ENCODE measurements around the gene RNLS. TPM values are rescaled to one million over a fixed set of nuclear protein-coding genes. Genes with fewer than 3 reads are reported as not detected.

Gene RNLS
- total RNA-seq, 1 experiment from 2014 or later: 11.4 TPM

DNA sequence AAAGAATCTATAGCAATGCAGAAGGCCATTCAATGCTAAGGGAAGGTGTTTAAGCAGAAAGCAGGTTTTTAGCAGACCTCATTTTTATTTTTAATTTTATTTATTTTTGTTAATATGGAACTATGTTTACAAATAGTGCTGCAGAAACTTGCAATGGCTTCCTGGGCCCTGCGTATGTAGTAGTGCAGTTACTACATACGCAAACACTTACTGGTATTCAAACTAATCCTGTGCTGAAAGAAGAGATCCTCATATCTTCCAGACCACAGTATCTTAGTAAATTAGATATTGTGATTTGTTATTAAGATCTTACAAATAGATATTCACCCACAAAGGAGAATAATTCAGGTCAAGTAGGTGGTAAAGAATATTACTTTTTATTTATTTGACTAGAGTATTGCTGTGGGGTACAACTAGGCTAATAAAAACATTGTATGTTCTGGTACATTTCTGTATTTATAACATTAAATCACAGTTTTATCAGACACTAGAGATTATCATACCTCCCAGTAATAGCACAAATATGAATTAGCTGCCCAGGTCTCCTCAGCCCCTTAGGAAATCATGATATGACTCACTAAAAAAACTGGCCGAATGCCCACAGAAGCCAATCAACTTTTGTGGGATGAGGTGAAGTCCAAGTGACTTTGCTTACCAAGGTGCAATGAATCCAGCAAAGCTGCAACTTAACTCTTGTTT is 57.6 kb downstream of the RNLS start:
- Histone ChIP-seq H3K4me3 (ENCODE audit: low read depth in 2 of 2, low read length in 2 of 2) (no peak overlapping the region), H3K27me3 (ENCODE audit: control insufficient read depth, insufficient read depth, low read length) (no peaks in the 10 kb centered on the region), H3K36me3 (ENCODE audit: control insufficient read depth, insufficient read depth, low read length) (no peaks in the 10 kb centered on the region), H3K9me3 (ENCODE audit: control insufficient read depth, insufficient read depth, low read depth, low read length) (no peaks in the 10 kb centered on the region), H3K4me1 (ENCODE audit: control insufficient read depth, insufficient read depth, low read length) (no peaks in the 10 kb centered on the region), H3K27ac (ENCODE audit: low read length) (no peak overlapping the region)
- CTCF ChIA-PET: interaction anchor here (0.5 kb wide), 1 partner anchor 309 kb away, joined by 3 read pairs; no protein-coding TSS in a partner anchor
- TF ChIP-seq, protein P1, sequence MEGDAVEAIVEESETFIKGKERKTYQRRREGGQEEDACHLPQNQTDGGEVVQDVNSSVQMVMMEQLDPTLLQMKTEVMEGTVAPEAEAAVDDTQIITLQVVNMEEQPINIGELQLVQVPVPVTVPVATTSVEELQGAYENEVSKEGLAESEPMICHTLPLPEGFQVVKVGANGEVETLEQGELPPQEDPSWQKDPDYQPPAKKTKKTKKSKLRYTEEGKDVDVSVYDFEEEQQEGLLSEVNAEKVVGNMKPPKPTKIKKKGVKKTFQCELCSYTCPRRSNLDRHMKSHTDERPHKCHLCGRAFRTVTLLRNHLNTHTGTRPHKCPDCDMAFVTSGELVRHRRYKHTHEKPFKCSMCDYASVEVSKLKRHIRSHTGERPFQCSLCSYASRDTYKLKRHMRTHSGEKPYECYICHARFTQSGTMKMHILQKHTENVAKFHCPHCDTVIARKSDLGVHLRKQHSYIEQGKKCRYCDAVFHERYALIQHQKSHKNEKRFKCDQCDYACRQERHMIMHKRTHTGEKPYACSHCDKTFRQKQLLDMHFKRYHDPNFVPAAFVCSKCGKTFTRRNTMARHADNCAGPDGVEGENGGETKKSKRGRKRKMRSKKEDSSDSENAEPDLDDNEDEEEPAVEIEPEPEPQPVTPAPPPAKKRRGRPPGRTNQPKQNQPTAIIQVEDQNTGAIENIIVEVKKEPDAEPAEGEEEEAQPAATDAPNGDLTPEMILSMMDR (IDR thresholded peaks at IDR 0.05): no peak
- TF ChIP-seq POLR2AphosphoS5 (IDR thresholded peaks at IDR 0.05; ENCODE audit: low read depth, low read length) (no peak), TCF7L2 (IDR thresholded peaks at IDR 0.05; ENCODE audit: low read depth, low read length) (no peak), SIN3A (IDR thresholded peaks at IDR 0.05; ENCODE audit: borderline replicate concordance, insufficient read depth, low read depth, low read length) (no peak)
- TF ChIP-seq, protein P2, sequence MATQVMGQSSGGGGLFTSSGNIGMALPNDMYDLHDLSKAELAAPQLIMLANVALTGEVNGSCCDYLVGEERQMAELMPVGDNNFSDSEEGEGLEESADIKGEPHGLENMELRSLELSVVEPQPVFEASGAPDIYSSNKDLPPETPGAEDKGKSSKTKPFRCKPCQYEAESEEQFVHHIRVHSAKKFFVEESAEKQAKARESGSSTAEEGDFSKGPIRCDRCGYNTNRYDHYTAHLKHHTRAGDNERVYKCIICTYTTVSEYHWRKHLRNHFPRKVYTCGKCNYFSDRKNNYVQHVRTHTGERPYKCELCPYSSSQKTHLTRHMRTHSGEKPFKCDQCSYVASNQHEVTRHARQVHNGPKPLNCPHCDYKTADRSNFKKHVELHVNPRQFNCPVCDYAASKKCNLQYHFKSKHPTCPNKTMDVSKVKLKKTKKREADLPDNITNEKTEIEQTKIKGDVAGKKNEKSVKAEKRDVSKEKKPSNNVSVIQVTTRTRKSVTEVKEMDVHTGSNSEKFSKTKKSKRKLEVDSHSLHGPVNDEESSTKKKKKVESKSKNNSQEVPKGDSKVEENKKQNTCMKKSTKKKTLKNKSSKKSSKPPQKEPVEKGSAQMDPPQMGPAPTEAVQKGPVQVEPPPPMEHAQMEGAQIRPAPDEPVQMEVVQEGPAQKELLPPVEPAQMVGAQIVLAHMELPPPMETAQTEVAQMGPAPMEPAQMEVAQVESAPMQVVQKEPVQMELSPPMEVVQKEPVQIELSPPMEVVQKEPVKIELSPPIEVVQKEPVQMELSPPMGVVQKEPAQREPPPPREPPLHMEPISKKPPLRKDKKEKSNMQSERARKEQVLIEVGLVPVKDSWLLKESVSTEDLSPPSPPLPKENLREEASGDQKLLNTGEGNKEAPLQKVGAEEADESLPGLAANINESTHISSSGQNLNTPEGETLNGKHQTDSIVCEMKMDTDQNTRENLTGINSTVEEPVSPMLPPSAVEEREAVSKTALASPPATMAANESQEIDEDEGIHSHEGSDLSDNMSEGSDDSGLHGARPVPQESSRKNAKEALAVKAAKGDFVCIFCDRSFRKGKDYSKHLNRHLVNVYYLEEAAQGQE (IDR thresholded peaks at IDR 0.05; ENCODE audit: insufficient read depth in 1 of 2, low read depth in 2 of 2, low read length in 1 of 2): no peak
- in situ Hi-C loops (cut with HindIII; ENCODE audit: low pct_unique_long_range_greater_than_20kb, low sequenced_read_pairs) (no loop called here), intact Hi-C loops (cut with micrococcal nuclease; ENCODE audit: unreplicated experiment) (no loop called here)
- POLR2A ChIA-PET: no interaction called here
- DNase-seq (ENCODE audit: low read depth, low spot score) (no peak), ATAC-seq (peak; percentile 78)
- no TSS peak for BruUV-seq (replicated peaks)

DNA sequence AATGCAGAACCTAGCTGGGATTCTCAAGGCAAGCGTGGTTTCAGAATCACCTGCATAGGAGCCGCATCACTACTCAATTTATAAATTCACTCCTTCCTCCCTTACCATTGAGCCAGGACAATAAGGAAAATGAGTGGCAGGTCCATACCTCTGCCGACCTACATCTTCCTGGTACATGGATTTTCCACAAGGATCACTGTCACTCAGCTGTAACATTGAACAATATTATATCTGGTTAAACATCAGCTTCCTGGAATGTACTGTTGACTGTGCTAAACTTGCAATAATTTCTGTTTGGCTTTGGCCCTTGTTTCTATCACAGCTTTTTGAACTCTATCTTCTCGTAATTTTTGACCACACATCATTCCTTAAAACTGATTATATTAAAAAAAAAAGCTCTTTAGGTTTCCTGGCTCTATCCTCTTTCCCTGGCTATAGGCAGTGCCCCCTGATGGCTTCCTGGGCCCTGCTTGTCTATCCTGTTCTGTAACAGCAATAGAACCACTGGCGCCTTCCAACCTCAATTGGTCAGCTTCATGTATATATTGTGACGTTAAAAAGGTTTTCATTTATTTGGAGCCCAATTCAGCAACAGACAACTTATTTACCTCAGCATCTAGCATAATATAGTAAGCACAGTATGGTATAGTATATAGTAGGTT is 59.2 kb downstream of the RNLS start:
- POLR2A ChIA-PET: interaction anchor here (0.6 kb wide), 1 partner anchor 544 kb away, joined by 7 read pairs; no protein-coding TSS in a partner anchor
- H3K9me3 ChIP-seq (ENCODE audit: control insufficient read depth, insufficient read depth, low read depth, low read length): no peaks in the 10 kb centered on the region
- TF ChIP-seq, protein P1 (IDR thresholded peaks at IDR 0.05): no peak
- no peak for TF ChIP-seq TCF7L2 (IDR thresholded peaks at IDR 0.05; ENCODE audit: low read depth, low read length)
- TF ChIP-seq SIN3A (IDR thresholded peaks at IDR 0.05; ENCODE audit: borderline replicate concordance, insufficient read depth, low read depth, low read length): no peak
- TF ChIP-seq, protein P2 (IDR thresholded peaks at IDR 0.05; ENCODE audit: insufficient read depth in 1 of 2, low read depth in 2 of 2, low read length in 1 of 2): no peak
- no peak for TF ChIP-seq POLR2AphosphoS5 (IDR thresholded peaks at IDR 0.05; ENCODE audit: low read depth, low read length)
- no peaks in the 10 kb centered on the region for H3K36me3 ChIP-seq (ENCODE audit: control insufficient read depth, insufficient read depth, low read length)
- in situ Hi-C loops (cut with HindIII; ENCODE audit: low pct_unique_long_range_greater_than_20kb, low sequenced_read_pairs) (no loop called here), intact Hi-C loops (cut with micrococcal nuclease; ENCODE audit: unreplicated experiment) (no loop called here)
- ATAC-seq (no peak), DNase-seq (ENCODE audit: low read depth, low spot score) (no peak)
- no peaks in the 10 kb centered on the region; the same call in 1 of the 2 replicates for H3K27me3 ChIP-seq (ENCODE audit: control insufficient read depth, insufficient read depth, low read length)
- H3K4me3 ChIP-seq (ENCODE audit: low read depth in 2 of 2, low read length in 2 of 2): no peak overlapping the region
- CTCF ChIA-PET: no interaction called here
- H3K4me1 ChIP-seq (ENCODE audit: control insufficient read depth, insufficient read depth, low read length): no peaks in the 10 kb centered on the region
- H3K27ac ChIP-seq (ENCODE audit: low read length): no peak overlapping the region
- no TSS peak for BruUV-seq (replicated peaks)

Measured in Panc1 (cell line).